GM23338 (cell line): ENCODE results near the gene SESN3. TPM values are rescaled to one million over a fixed set of nuclear protein-coding genes. Genes with fewer than 3 reads are reported as not detected.

ENCODE experiments used
- ATAC-seq: fragments of 200-7000 bp; cut with Tn5 transposase; 3 replicates; pipeline ENCODE4 v1.9.1; 2020
- DNase-seq: peaks from one replicate; pipeline ENCODE4 v3.0.0-alpha.2; 2015; ENCODE audit warnings: low spot score
- H2AFZ ChIP-seq: fragments of 200-600 bp; sonication (generic); 2 replicates; pipeline ENCODE4 v1.8.0; 2016; ENCODE audit warnings: antibody characterized with exemption, mild to moderate bottlenecking, moderate library complexity
- H3F3A ChIP-seq: fragments of 200-600 bp; sonication (generic); replicated peaks from 2 replicates; pipeline ENCODE4 v1.8.0; 2017; ENCODE audit warnings: antibody characterized with exemption, mixed run types, low read depth
- H3K27ac ChIP-seq: fragments of 200-600 bp; sonication (generic); 2 replicates; pipeline ENCODE4 v1.6.1; 2016; ENCODE audit warnings: low read depth
- H3K27me3 ChIP-seq: fragments of 200-600 bp; sonication (generic); 2 replicates; pipeline ENCODE4 v1.8.0; 2016; ENCODE audit warnings: mild to moderate bottlenecking, mixed run types, moderate library complexity; ENCODE audit not compliant: insufficient read depth
- H3K36me3 ChIP-seq: fragments of 200-600 bp; sonication (generic); 2 replicates; pipeline ENCODE4 v1.8.0; 2016; ENCODE audit warnings: mild to moderate bottlenecking; ENCODE audit not compliant: insufficient read depth
- H3K4me1 ChIP-seq: fragments of 200-600 bp; sonication (generic); 2 replicates; pipeline ENCODE4 v1.8.0; 2016; ENCODE audit warnings: mild to moderate bottlenecking, moderate library complexity; ENCODE audit not compliant: insufficient read depth
- H3K4me2 ChIP-seq: fragments of 200-600 bp; sonication (generic); 2 replicates; pipeline ENCODE4 v1.7.1; 2017; ENCODE audit warnings: mixed run types
- H3K4me3 ChIP-seq: fragments of 200-600 bp; sonication (generic); 2 replicates; pipeline ENCODE4 v1.6.1; 2016; ENCODE audit warnings: mixed run types
- H3K79me2 ChIP-seq: fragments of 200-600 bp; sonication (generic); replicated peaks from 2 replicates; pipeline ENCODE4 v1.8.0; 2017; ENCODE audit warnings: mild to moderate bottlenecking; ENCODE audit not compliant: insufficient read depth
- H3K9me2 ChIP-seq: fragments of 200-600 bp; sonication (generic); 2 replicates; pipeline ENCODE4 v1.8.0; 2017; ENCODE audit not compliant: insufficient read depth
- H4K20me1 ChIP-seq: fragments of 200-600 bp; sonication (generic); replicated peaks from 2 replicates; pipeline ENCODE4 v1.8.0; 2017; ENCODE audit warnings: mild to moderate bottlenecking; ENCODE audit not compliant: insufficient read depth
- H3K27ac Mint-ChIP-seq: 2 replicates; pipeline ENCODE4 v1.8.0; 2020; ENCODE audit warnings: inconsistent platforms, mild to moderate bottlenecking, moderate library complexity, mixed read lengths
- H3K27me3 Mint-ChIP-seq: 3 replicates; pipeline ENCODE4 v1.8.0; 2022; ENCODE audit warnings: low read depth, mild to moderate bottlenecking, moderate library complexity, mixed read lengths, inconsistent platforms; ENCODE audit not compliant: insufficient read depth, poor library complexity
- H3K36me3 Mint-ChIP-seq: 3 replicates; pipeline ENCODE4 v1.8.0; 2021; ENCODE audit warnings: low read depth, mild to moderate bottlenecking, inconsistent platforms, moderate library complexity, mixed read lengths
- H3K4me1 Mint-ChIP-seq: 3 replicates; pipeline ENCODE4 v1.8.0; 2020; ENCODE audit warnings: mild to moderate bottlenecking, inconsistent platforms, mixed read lengths
- H3K4me3 Mint-ChIP-seq: 3 replicates; pipeline ENCODE4 v1.8.0; 2021; ENCODE audit warnings: moderate library complexity, mild to moderate bottlenecking, inconsistent platforms, mixed read lengths
- H3K9me3 Mint-ChIP-seq: 3 replicates; pipeline ENCODE4 v1.8.0; 2020; ENCODE audit warnings: moderate library complexity, mild to moderate bottlenecking, inconsistent platforms, mixed read lengths
- CREB1 ChIP-seq: fragments of 250-450 bp; sonication (Bioruptor Pico); IDR thresholded peaks from 2 replicates; pipeline ENCODE4 v1.5.0; 2020; ENCODE audit warnings: low read depth, mild to moderate bottlenecking, moderate library complexity
- CTCF ChIP-seq, 2 experiments: fragments of 200-600 bp in 1 of 2; sonication (generic) in 1 of 2; conservative IDR thresholded peaks; 2 replicates each; pipeline versions ENCODE4 v1.5.1 to v1.6.1; 2016 to 2017; ENCODE audit warnings: antibody characterized with exemption in 2 of 2, low read depth in 2 of 2, mild to moderate bottlenecking in 2 of 2, moderate library complexity in 1 of 2
- EZH2 ChIP-seq: fragments of 200-600 bp; sonication (generic); IDR thresholded peaks from one replicate; pipeline ENCODE4 v1.8.0; 2017; ENCODE audit warnings: antibody characterized with exemption, mild to moderate bottlenecking, low read depth; ENCODE audit not compliant: unreplicated experiment
- EZH2phosphoT487 ChIP-seq: fragments of 200-600 bp; sonication (generic); IDR thresholded peaks from one replicate; pipeline ENCODE4 v1.8.1; 2018; ENCODE audit warnings: antibody characterized with exemption; ENCODE audit not compliant: unreplicated experiment
- JUNB ChIP-seq: IDR thresholded peaks from one replicate; pipeline ENCODE4 v1.6.1; 2016; ENCODE audit warnings: antibody characterized with exemption; ENCODE audit not compliant: unreplicated experiment
- NANOG ChIP-seq: IDR thresholded peaks from 2 replicates; pipeline ENCODE4 v1.6.1; 2016; ENCODE audit warnings: antibody characterized with exemption, borderline replicate concordance
- POLR2AphosphoS5 ChIP-seq: IDR thresholded peaks from 2 replicates; pipeline ENCODE4 v1.6.1; 2016; ENCODE audit warnings: antibody characterized with exemption, low read depth
- REST ChIP-seq: IDR thresholded peaks from one replicate; pipeline ENCODE4 v1.6.1; 2018; ENCODE audit warnings: antibody characterized with exemption; ENCODE audit not compliant: unreplicated experiment
- STAT1 ChIP-seq: IDR thresholded peaks from one replicate; pipeline ENCODE4 v1.6.1; 2016; ENCODE audit warnings: antibody characterized with exemption; ENCODE audit not compliant: unreplicated experiment
- ZNF114 ChIP-seq: fragments of 250-450 bp; sonication (Bioruptor Pico); IDR thresholded peaks from 2 replicates; pipeline ENCODE4 v1.5.0; 2020; ENCODE audit warnings: mild to moderate bottlenecking, moderate library complexity
- ZNF331 ChIP-seq: fragments of 250-450 bp; sonication (Bioruptor Pico); IDR thresholded peaks from 2 replicates; pipeline ENCODE4 v1.5.0; 2020; ENCODE audit warnings: low read depth, mild to moderate bottlenecking, moderate library complexity
- ZNF462 ChIP-seq: fragments of 250-450 bp; sonication (Bioruptor Pico); IDR thresholded peaks from 2 replicates; pipeline ENCODE4 v1.5.0; 2020; ENCODE audit warnings: mild to moderate bottlenecking, moderate library complexity
- polyA plus RNA-seq: library from polyadenylated mRNA; unstranded; fragments of >200 nt; fragmentation: Nextera tagmentation; extraction: Ambion mirVana; gene quantifications from 2 replicates; pipeline ENCODE4 v1.2.1, GENCODE V29; 2016
- total RNA-seq: library from RNA; depleted of rRNA; stranded (reverse); fragments of >200 nt; shearing (Covaris generic); gene quantifications from 2 replicates; pipeline ENCODE4 v1.2.3, GENCODE V29; 2014
- TF ChIP-seq, protein P1 (sequence below): IDR thresholded peaks from 2 replicates; pipeline ENCODE4 v1.6.1; 2016; ENCODE audit warnings: antibody characterized with exemption

Gene SESN3
- total and polyA plus RNA-seq, 2 experiments from 2014 or later, result 5.5 to 30.5 TPM

- H3K4me2 ChIP-seq, result no peak overlapping the region
- Mint-ChIP-seq H3K9me3 (peaks cover 13% of the 10 kb centered on the region), H3K36me3 (peaks cover 10% of the 10 kb centered on the region), H3K4me3 (no peak overlapping the region), H3K4me1 (peaks cover 9% of the 10 kb centered on the region), H3K27ac (no peak overlapping the region), H3K27me3 (peaks cover 8% of the 10 kb centered on the region)
- H3K79me2 ChIP-seq, result no peaks in the 10 kb centered on the region
- peak overlapping the region; percentile 83; the same call in 1 of the 2 replicates for H2AFZ ChIP-seq
- DNase-seq (peak; percentile 21), ATAC-seq (no peak)
- TF ChIP-seq STAT1 (no peak), REST (no peak), EZH2phosphoT487 (no peak), POLR2AphosphoS5 (no peak), NANOG (no peak), ZNF331 (CRISPR knock-in tag) (no peak), ZNF114 (no peak), EZH2 (no peak), ZNF462 (no peak), CTCF (conservative IDR thresholded peaks at IDR 0.05; ENCODE audit: low read depth in 2 of 2) (no peak), JUNB (no peak), CREB1 (CRISPR knock-in tag) (no peak)
- TF ChIP-seq, protein P1, sequence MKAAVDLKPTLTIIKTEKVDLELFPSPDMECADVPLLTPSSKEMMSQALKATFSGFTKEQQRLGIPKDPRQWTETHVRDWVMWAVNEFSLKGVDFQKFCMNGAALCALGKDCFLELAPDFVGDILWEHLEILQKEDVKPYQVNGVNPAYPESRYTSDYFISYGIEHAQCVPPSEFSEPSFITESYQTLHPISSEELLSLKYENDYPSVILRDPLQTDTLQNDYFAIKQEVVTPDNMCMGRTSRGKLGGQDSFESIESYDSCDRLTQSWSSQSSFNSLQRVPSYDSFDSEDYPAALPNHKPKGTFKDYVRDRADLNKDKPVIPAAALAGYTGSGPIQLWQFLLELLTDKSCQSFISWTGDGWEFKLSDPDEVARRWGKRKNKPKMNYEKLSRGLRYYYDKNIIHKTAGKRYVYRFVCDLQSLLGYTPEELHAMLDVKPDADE, result no peak
- H3F3A ChIP-seq, result no peaks in the 10 kb centered on the region
- H4K20me1 ChIP-seq, result no peaks in the 10 kb centered on the region
- no peaks in the 10 kb centered on the region for H3K9me2 ChIP-seq
- no peaks in the 10 kb centered on the region for H3K4me1 ChIP-seq
- H3K4me3 ChIP-seq, result no peak overlapping the region
- no peak overlapping the region for H3K27ac ChIP-seq
- H3K27me3 ChIP-seq, result no peaks in the 10 kb centered on the region
- H3K36me3 ChIP-seq, result no peaks in the 10 kb centered on the region
These were observed 74.0 kb downstream of the SESN3 start for GRCh38 chr11:95156916-95157541.
